ENCODE results near the gene CCL23. TPM values are rescaled to one million over a fixed set of nuclear protein-coding genes. Genes with fewer than 3 reads are reported as not detected.

The CCL23 gene
- total RNA-seq, 4 donors from 2014 or later, result 1.2 to 12.9 (median 7.3) TPM; not detected in 1

- Histone ChIP-seq H3K36me3 (no peaks in the 10 kb centered on the region), H3K9me3 (no peaks in the 10 kb centered on the region), H3K27me3 (peaks cover 17% of the 10 kb centered on the region), H3K27ac (peak overlapping the region in 1 of 4 donors; percentile 42), H3K4me3 (no peak overlapping the region), H3K4me1 (peaks cover 0 to 12% (median 0%) of the 10 kb centered on the region in 3 donors)
- ATAC-seq, result no peak
- TF ChIP-seq EP300 (IDR thresholded peaks at IDR 0.05), result no peak
- no peak for TF ChIP-seq POLR2AphosphoS5 (IDR thresholded peaks at IDR 0.05)
- TF ChIP-seq POLR2A (IDR thresholded peaks at IDR 0.05), result no peak
- no peak for TF ChIP-seq CTCF (IDR thresholded peaks at IDR 0.05)
- WGBS, 2 donors (ENCODE audit: low coverage in 1 of 2), result 42 to 44% methylated on average over 7 to 9 of the region's 10 CpGs
Measured at GRCh38 chr17:35973333-35974260, 44.2 kb downstream of the CCL23 start.

- H3K9me3 ChIP-seq, result no peaks in the 10 kb centered on the region
- TF ChIP-seq POLR2AphosphoS5 (IDR thresholded peaks at IDR 0.05), result no peak
- no peak for TF ChIP-seq EP300 (IDR thresholded peaks at IDR 0.05)
- ATAC-seq, result no peak
- no peak overlapping the region for H3K4me3 ChIP-seq
- H3K27ac ChIP-seq, result peak overlapping the region in 1 of 4 donors; percentile 18
- peaks cover 13% of the 10 kb centered on the region for H3K27me3 ChIP-seq
- H3K36me3 ChIP-seq, result no peaks in the 10 kb centered on the region
- peaks cover 0 to 12% (median 0%) of the 10 kb centered on the region in 3 donors for H3K4me1 ChIP-seq
- WGBS, 2 donors (ENCODE audit: low coverage in 1 of 2), result 58 to 59% methylated on average over 4 of the region's 4 CpGs
Measured at GRCh38 chr17:35972945-35973332, 44.8 kb downstream of the CCL23 start.

- no peak for TF ChIP-seq EP300 (IDR thresholded peaks at IDR 0.05)
- TF ChIP-seq POLR2AphosphoS5 (IDR thresholded peaks at IDR 0.05), result no peak
- no peak for TF ChIP-seq POLR2A (IDR thresholded peaks at IDR 0.05)
- no peak for TF ChIP-seq CTCF (IDR thresholded peaks at IDR 0.05)
- Histone ChIP-seq H3K4me3 (no peak overlapping the region), H3K36me3 (no peaks in the 10 kb centered on the region), H3K27me3 (peaks cover 9% of the 10 kb centered on the region), H3K9me3 (no peaks in the 10 kb centered on the region), H3K4me1 (peaks cover 0 to 12% (median 0%) of the 10 kb centered on the region in 3 donors), H3K27ac (peak overlapping the region in 1 of 4 donors; percentile 18)
- WGBS, 2 donors (ENCODE audit: low coverage in 1 of 2), result 62 to 96% methylated on average over 3 to 5 of the region's 6 CpGs
- no peak for ATAC-seq
Measured at GRCh38 chr17:35972535-35972934, 45.2 kb downstream of the CCL23 start.

GRCh38 chr17:35972066-35972465 lies 45.7 kb downstream of the CCL23 start:
- peaks cover 0 to 12% (median 0%) of the 10 kb centered on the region in 3 donors for H3K4me1 ChIP-seq
- H3K36me3 ChIP-seq, result no peaks in the 10 kb centered on the region
- WGBS, 2 donors (ENCODE audit: low coverage in 1 of 2), result 69 to 89% methylated on average over 1 of the region's 1 CpG
- H3K9me3 ChIP-seq, result no peaks in the 10 kb centered on the region
- H3K27ac ChIP-seq, result no peak overlapping the region
- peaks cover 4% of the 10 kb centered on the region for H3K27me3 ChIP-seq
- TF ChIP-seq EP300 (IDR thresholded peaks at IDR 0.05) (no peak), POLR2A (IDR thresholded peaks at IDR 0.05) (no peak), POLR2AphosphoS5 (IDR thresholded peaks at IDR 0.05) (no peak), CTCF (IDR thresholded peaks at IDR 0.05) (no peak)
- H3K4me3 ChIP-seq, result no peak overlapping the region
- ATAC-seq, result no peak

- H3K4me3 ChIP-seq, result no peak overlapping the region
- H3K9me3 ChIP-seq, result no peaks in the 10 kb centered on the region
- no peak overlapping the region for H3K27ac ChIP-seq
- 4 to 64% methylated on average over 3 to 4 of the region's 8 CpGs for WGBS, 2 donors (ENCODE audit: low coverage in 1 of 2)
- peaks cover 0 to 12% (median 0%) of the 10 kb centered on the region in 3 donors for H3K4me1 ChIP-seq
- H3K36me3 ChIP-seq, result no peaks in the 10 kb centered on the region
- TF ChIP-seq EP300 (IDR thresholded peaks at IDR 0.05) (no peak), CTCF (IDR thresholded peaks at IDR 0.05) (peak; percentile 63 to 86 (median 80))
- no peaks in the 10 kb centered on the region for H3K27me3 ChIP-seq
- peak; percentile 41 for ATAC-seq
Measured at GRCh38 chr17:35969558-35970380, 48.0 kb downstream of the CCL23 start.
